K562 (cell line): Measurements from ENCODE around the gene PFDN2. TPM values are rescaled to one million over a fixed set of nuclear protein-coding genes. Genes with fewer than 3 reads are reported as not detected.
A peak's percentile ranks its signal among the peaks of the same experiment; 100 is the strongest.

Experiments
- BDP1 ChIP-seq: IDR thresholded peaks from 3 replicates; pipeline ENCODE4 v1.6.1; 2011; ENCODE audit not compliant: insufficient read length, insufficient read depth
- CBX5 ChIP-seq: IDR thresholded peaks from 2 replicates; pipeline ENCODE4 v1.6.1; 2014; ENCODE audit warnings: low read depth, borderline replicate concordance
- EGR1 ChIP-seq: fragments of 450-650 bp; conservative IDR thresholded peaks from 2 replicates; pipeline ENCODE4 v1.6.1; 2017; ENCODE audit warnings: mild to moderate bottlenecking
- FOXJ3 ChIP-seq: sonication (generic); formaldehyde crosslinking; IDR thresholded peaks from 2 replicates; pipeline ENCODE4 v1.4.0; 2020; ENCODE audit warnings: mild to moderate bottlenecking, missing genetic modification reagents
- FOXM1 ChIP-seq, 2 experiments: fragments of 450-650 bp in 1 of 2; sonication (generic) in 1 of 2; formaldehyde crosslinking in 1 of 2; IDR thresholded peaks; 2 replicates each; pipeline versions ENCODE4 v1.6.1 to v1.9.0; 2017 to 2022; ENCODE audit warnings: low read depth in 2 of 2, mild to moderate bottlenecking in 2 of 2, missing genetic modification reagents in 1 of 2, moderate library complexity in 1 of 2
- ID3 ChIP-seq, 2 experiments: fragments of 250-450 bp in 1 of 2; fragments of 450-650 bp in 1 of 2; sonication (Bioruptor Pico) in 1 of 2; IDR thresholded peaks; 2 replicates each; pipeline versions ENCODE4 v1.6.1 to v1.8.0; 2016 to 2021; ENCODE audit warnings: mild to moderate bottlenecking in 2 of 2, moderate library complexity in 2 of 2, missing compliant biosample characterization in 1 of 2, missing genetic modification characterization in 1 of 2
- NFE2 ChIP-seq: IDR thresholded peaks from 2 replicates; pipeline ENCODE4 v1.6.1; 2014; ENCODE audit warnings: antibody characterized with exemption, low read depth
- RBM25 ChIP-seq: fragments of 200-400 bp; formaldehyde crosslinking; IDR thresholded peaks from 2 replicates; pipeline ENCODE4 v1.6.1; 2018; ENCODE audit warnings: low read length, low read depth, moderate library complexity; ENCODE audit not compliant: severe bottlenecking
- REST ChIP-seq, 2 experiments: fragments of 450-650 bp; formaldehyde crosslinking in 1 of 2; IDR thresholded peaks; 2 replicates each; pipeline versions ENCODE4 v1.4.0 to v1.6.1; 2014 to 2020; ENCODE audit warnings: mild to moderate bottlenecking in 2 of 2, borderline replicate concordance in 1 of 2, low read depth in 1 of 2
- ZNF274 ChIP-seq: IDR thresholded peaks from 2 replicates; pipeline ENCODE4 v1.6.1; 2011; ENCODE audit warnings: low read depth, mild to moderate bottlenecking, low read length, moderate library complexity, borderline replicate concordance
- ZNF354B ChIP-seq: fragments of 250-450 bp; sonication (Bioruptor Pico); IDR thresholded peaks from 2 replicates; pipeline ENCODE4 v1.4.0; 2020
- polyA plus RNA-seq, 8 experiments: library from polyadenylated mRNA; depleted of rRNA in 4 of 8; stranded (reverse) in 5 of 8; unstranded in 3 of 8; fragments of >200 nt; fragmentation: Nextera tagmentation in 2 of 8; fragmentation: Illumina TruSeq in 1 of 8; extraction: Ambion mirVana in 2 of 8; extraction: Trizol in 1 of 8; gene quantifications; 2 replicates each; pipeline versions ENCODE4 v1.2.1 to v1.2.3, GENCODE V29; 2011 to 2014; ENCODE audit warnings: inconsistent platforms in 1 of 8, missing spikeins in 1 of 8
- total RNA-seq, 7 experiments: library from RNA; depleted of rRNA in 6 of 7; stranded (reverse); fragments of >200 nt in 6 of 7; fragmentation: Illumina TruSeq in 2 of 7; extraction: Trizol in 2 of 7; gene quantifications; 2 replicates each; pipeline versions ENCODE4 v1.2.1 to v1.2.3, GENCODE V29; 2011 to 2021; ENCODE audit warnings: low replicate concordance in 1 of 7
- TF ChIP-seq, protein P1 (sequence below): IDR thresholded peaks from 2 replicates; pipeline ENCODE4 v1.6.1; 2016; ENCODE audit warnings: missing genetic modification characterization, missing compliant biosample characterization
- TF ChIP-seq, protein P2 (sequence below): sonication (generic); formaldehyde crosslinking; IDR thresholded peaks from 2 replicates; pipeline ENCODE4 v1.4.0; 2020; ENCODE audit warnings: mild to moderate bottlenecking, missing genetic modification reagents

Gene PFDN2
- total and polyA plus RNA-seq, 9 of the 15 experiments (the other 6 are each of a cell fraction or from before 2014, with no cell fraction given), result 50.2 to 361 (median 144) TPM

- TF ChIP-seq RBM25, result no peak
- no peak for TF ChIP-seq FOXJ3
- TF ChIP-seq NFE2, result no peak
- no peak for TF ChIP-seq BDP1
- TF ChIP-seq, protein P1, sequence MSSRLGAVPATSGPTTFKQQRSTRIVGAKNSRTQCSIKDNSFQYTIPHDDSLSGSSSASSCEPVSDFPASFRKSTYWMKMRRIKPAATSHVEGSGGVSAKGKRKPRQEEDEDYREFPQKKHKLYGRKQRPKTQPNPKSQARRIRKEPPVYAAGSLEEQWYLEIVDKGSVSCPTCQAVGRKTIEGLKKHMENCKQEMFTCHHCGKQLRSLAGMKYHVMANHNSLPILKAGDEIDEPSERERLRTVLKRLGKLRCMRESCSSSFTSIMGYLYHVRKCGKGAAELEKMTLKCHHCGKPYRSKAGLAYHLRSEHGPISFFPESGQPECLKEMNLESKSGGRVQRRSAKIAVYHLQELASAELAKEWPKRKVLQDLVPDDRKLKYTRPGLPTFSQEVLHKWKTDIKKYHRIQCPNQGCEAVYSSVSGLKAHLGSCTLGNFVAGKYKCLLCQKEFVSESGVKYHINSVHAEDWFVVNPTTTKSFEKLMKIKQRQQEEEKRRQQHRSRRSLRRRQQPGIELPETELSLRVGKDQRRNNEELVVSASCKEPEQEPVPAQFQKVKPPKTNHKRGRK (tag), result no peak
- TF ChIP-seq EGR1, result no peak
- TF ChIP-seq, protein P2, sequence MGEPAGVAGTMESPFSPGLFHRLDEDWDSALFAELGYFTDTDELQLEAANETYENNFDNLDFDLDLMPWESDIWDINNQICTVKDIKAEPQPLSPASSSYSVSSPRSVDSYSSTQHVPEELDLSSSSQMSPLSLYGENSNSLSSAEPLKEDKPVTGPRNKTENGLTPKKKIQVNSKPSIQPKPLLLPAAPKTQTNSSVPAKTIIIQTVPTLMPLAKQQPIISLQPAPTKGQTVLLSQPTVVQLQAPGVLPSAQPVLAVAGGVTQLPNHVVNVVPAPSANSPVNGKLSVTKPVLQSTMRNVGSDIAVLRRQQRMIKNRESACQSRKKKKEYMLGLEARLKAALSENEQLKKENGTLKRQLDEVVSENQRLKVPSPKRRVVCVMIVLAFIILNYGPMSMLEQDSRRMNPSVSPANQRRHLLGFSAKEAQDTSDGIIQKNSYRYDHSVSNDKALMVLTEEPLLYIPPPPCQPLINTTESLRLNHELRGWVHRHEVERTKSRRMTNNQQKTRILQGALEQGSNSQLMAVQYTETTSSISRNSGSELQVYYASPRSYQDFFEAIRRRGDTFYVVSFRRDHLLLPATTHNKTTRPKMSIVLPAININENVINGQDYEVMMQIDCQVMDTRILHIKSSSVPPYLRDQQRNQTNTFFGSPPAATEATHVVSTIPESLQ (CRISPR knock-in tag), result no peak
- TF ChIP-seq FOXM1 (IDR thresholded peaks at IDR 0.05; ENCODE audit: low read depth), result no peak; the same call in 1 of the 2 replicates
- TF ChIP-seq FOXM1 (CRISPR knock-in tag; IDR thresholded peaks at IDR 0.05; ENCODE audit: low read depth), result no peak
- TF ChIP-seq CBX5, result no peak
- TF ChIP-seq ZNF354B (CRISPR knock-in tag), result no peak
- no peak for TF ChIP-seq ZNF274
- no peak for TF ChIP-seq ID3 (CRISPR knock-in tag; IDR thresholded peaks at IDR 0.05)
- TF ChIP-seq ID3 (tag; IDR thresholded peaks at IDR 0.05), result peak; percentile 68; the same call in 1 of the 2 replicates
- no peak for TF ChIP-seq REST (IDR thresholded peaks at IDR 0.05; ENCODE audit: borderline replicate concordance)
- no peak for TF ChIP-seq REST (CRISPR knock-in tag; IDR thresholded peaks at IDR 0.05; ENCODE audit: low read depth)
Observed at GRCh38 chr1:161153682-161154337, 36.0 kb upstream of the PFDN2 start, which contains the start of gene UFC1 (continued).
